OCI-LY3 (cell line): ENCODE measurements around the gene VMP1.

ENCODE experiments used
- EZH2phosphoT487 ChIP-seq: fragments of 200-600 bp; shearing (Covaris generic); IDR thresholded peaks from 2 replicates; pipeline ENCODE4 v1.6.1; 2018; ENCODE audit warnings: antibody characterized with exemption, mixed run types, low read depth
- TF ChIP-seq, protein P1 (sequence below): fragments of 200-600, 300-600 bp; sonication (generic); IDR thresholded peaks from 2 replicates; pipeline ENCODE4 v1.5.1; 2014; ENCODE audit warnings: antibody characterized with exemption, low read length, low read depth

GRCh38 chr17:59804901-59805465 lies 97.5 kb downstream of the VMP1 start:
- TF ChIP-seq, protein P1, sequence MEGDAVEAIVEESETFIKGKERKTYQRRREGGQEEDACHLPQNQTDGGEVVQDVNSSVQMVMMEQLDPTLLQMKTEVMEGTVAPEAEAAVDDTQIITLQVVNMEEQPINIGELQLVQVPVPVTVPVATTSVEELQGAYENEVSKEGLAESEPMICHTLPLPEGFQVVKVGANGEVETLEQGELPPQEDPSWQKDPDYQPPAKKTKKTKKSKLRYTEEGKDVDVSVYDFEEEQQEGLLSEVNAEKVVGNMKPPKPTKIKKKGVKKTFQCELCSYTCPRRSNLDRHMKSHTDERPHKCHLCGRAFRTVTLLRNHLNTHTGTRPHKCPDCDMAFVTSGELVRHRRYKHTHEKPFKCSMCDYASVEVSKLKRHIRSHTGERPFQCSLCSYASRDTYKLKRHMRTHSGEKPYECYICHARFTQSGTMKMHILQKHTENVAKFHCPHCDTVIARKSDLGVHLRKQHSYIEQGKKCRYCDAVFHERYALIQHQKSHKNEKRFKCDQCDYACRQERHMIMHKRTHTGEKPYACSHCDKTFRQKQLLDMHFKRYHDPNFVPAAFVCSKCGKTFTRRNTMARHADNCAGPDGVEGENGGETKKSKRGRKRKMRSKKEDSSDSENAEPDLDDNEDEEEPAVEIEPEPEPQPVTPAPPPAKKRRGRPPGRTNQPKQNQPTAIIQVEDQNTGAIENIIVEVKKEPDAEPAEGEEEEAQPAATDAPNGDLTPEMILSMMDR = no peak
- TF ChIP-seq EZH2phosphoT487 = no peak
